Measurements from ENCODE around the gene PCDH15.

Gene PCDH15

DNA sequence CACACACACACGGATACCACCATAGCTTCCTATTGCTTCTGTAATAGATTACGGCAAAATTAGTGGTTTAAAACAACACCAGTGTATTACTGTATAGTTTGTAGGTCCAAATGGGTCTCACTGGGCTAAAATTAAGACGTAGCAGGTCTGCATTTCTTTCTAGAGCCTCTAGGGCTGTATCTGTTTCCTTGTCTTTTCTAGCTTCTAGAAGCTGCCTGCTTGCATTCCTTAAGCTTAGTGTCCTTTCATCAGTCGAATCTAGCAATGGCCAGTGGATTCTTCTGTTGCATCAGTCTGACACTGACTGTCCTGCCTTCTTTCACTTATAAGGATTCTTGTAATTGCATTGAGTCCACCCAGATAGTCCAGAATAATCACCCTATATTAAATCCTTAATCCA lies 882.3 kb downstream of the PCDH15 start:
- no peak for DNase-seq (ENCODE audit: low read depth)
- H3K4me3 ChIP-seq (ENCODE audit: low read length) = no peak overlapping the region
- no peak for TF ChIP-seq CTCF (conservative IDR thresholded peaks at IDR 0.05; ENCODE audit: low read depth, low read length)

DNA sequence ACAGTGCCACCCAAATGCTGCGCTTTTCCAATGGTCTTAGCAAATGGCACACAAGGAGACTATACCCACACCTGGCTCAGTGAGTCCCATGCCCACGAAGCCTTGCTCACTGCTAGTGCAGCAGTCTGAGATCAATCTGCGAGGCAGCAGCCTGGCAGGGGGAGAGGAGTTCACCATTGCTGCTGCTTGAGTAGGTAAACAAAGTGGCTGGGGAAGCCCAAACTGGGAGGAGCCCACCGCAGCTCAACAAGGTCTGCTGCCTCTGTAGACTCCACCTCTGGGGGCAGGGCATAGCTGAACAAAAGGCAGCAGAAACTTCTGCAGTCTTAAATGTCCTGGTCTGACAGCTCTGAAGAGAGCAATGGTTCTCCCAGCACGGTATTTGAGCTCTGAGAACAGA lies 891.2 kb downstream of the PCDH15 start:
- no peak overlapping the region for H3K4me3 ChIP-seq (ENCODE audit: low read length)
- TF ChIP-seq CTCF (conservative IDR thresholded peaks at IDR 0.05; ENCODE audit: low read depth, low read length) = no peak
- no peak for DNase-seq (ENCODE audit: low read depth)

- no peak for TF ChIP-seq CTCF (conservative IDR thresholded peaks at IDR 0.05; ENCODE audit: low read depth, low read length)
- H3K4me3 ChIP-seq (ENCODE audit: low read length) = no peak overlapping the region
- no peak for DNase-seq (ENCODE audit: low read depth)
Observed at GRCh38 chr10:53904506-53905241, 896.4 kb downstream of the PCDH15 start.

- TF ChIP-seq CTCF (conservative IDR thresholded peaks at IDR 0.05; ENCODE audit: low read depth, low read length) = no peak
- no peak overlapping the region for H3K4me3 ChIP-seq (ENCODE audit: low read length)
Observed at GRCh38 chr10:53903756-53904155, 897.3 kb downstream of the PCDH15 start.

GRCh38 chr10:53899463-53900160 lies 901.4 kb downstream of the PCDH15 start:
- TF ChIP-seq CTCF (conservative IDR thresholded peaks at IDR 0.05; ENCODE audit: low read depth, low read length) = no peak
- no peak overlapping the region for H3K4me3 ChIP-seq (ENCODE audit: low read length)
- DNase-seq (ENCODE audit: low read depth) = no peak

More at GRCh38 chr10:53903756-53904155, 897.3 kb downstream of the PCDH15 start:
- DNase-seq (ENCODE audit: low read depth) = no peak

GRCh38 chr10:53898532-53898931 lies 902.5 kb downstream of the PCDH15 start:
- no peak overlapping the region for H3K4me3 ChIP-seq (ENCODE audit: low read length)
- TF ChIP-seq CTCF (conservative IDR thresholded peaks at IDR 0.05; ENCODE audit: low read depth, low read length) = no peak
- DNase-seq (ENCODE audit: low read depth) = no peak

DNA sequence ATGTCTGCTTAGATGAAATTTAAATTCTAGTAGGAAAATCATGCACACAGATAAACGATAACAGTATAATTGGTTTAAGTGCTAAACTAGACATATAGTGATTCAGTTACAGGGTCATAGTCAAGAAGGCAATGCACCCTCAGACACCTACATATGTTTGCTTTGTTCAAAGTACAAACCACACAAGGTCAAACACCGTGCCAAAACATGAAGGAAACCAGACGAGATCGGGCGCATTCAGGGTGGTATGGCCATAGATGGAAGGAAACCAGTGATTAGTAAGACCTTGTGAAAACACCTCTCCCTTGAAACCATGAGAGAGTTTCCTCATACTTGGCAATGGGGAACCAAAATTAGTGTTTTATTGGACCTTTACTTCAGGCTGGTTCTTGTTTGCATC lies 906.9 kb downstream of the PCDH15 start:
- no peak overlapping the region for H3K4me3 ChIP-seq (ENCODE audit: low read length)
- DNase-seq (ENCODE audit: low read depth) = no peak
- TF ChIP-seq CTCF (conservative IDR thresholded peaks at IDR 0.05; ENCODE audit: low read depth, low read length) = no peak
